HG03571 (cell line): Measurements from ENCODE around the gene PCDHA2.
"Not testable (repeated sequence)": the region's sequence is repeated elsewhere in the genome, so short reads cannot be mapped to it uniquely, and the experiment has no call there.

Source experiments
- ATAC-seq: cut with Tn5 transposase; IDR thresholded peaks from one replicate; pipeline ENCODE4 v1.9.1; 2021; ENCODE audit not compliant: unreplicated experiment

Gene PCDHA2

DNA sequence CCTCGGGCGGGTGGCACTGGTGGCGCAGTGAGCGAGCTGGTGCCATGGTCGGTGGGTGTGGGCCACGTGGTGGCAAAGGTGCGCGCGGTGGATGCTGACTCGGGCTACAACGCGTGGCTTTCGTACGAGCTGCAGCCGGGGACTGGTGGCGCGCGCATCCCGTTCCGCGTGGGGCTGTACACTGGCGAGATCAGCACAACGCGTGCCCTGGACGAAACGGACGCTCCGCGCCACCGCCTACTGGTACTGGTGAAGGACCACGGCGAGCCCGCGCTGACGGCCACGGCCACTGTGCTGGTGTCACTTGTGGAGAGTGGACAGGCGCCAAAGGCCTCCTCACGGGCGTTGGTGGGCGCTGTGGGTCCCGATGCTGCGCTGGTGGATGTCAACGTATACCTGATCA, 14.2 kb downstream of the PCDHA2 start:
- ATAC-seq, result no peak

- no peak for ATAC-seq
Measured at GRCh38 chr5:140821375-140822280, 27.0 kb downstream of the PCDHA2 start, which contains the start of gene PCDHA5. TSS of gene PCDHA5 (plus strand) at chr5:140821613.

DNA sequence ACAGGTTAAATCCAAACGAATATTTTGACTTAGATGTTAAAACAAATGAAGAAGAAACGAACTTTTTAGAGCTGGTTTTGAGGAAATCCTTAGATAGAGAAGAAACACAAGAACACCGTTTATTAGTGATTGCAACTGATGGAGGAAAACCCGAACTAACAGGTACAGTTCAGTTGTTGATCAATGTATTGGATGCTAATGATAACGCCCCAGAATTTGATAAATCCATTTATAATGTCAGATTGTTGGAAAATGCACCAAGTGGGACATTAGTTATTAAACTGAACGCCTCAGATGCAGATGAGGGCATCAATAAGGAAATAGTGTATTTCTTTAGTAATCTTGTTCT, 27.6 kb downstream of the PCDHA2 start:
- no peak for ATAC-seq

DNA sequence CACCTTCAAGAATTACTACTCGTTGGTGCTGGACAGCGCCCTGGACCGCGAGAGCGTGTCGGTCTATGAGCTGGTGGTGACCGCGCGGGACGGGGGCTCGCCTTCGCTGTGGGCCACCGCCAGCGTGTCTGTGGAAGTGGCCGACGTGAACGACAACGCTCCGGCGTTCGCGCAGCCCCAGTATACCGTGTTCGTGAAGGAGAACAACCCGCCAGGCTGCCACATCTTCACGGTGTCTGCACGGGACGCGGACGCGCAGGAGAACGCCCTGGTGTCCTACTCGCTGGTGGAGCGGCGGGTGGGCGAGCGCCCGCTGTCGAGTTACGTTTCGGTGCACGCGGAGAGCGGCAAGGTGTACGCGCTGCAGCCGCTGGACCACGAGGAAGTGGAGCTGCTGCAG, 28.3 kb downstream of the PCDHA2 start:
- not testable (repeated sequence) for ATAC-seq

- ATAC-seq, result no peak
Measured at GRCh38 chr5:140823475-140823874, 28.8 kb downstream of the PCDHA2 start.

DNA sequence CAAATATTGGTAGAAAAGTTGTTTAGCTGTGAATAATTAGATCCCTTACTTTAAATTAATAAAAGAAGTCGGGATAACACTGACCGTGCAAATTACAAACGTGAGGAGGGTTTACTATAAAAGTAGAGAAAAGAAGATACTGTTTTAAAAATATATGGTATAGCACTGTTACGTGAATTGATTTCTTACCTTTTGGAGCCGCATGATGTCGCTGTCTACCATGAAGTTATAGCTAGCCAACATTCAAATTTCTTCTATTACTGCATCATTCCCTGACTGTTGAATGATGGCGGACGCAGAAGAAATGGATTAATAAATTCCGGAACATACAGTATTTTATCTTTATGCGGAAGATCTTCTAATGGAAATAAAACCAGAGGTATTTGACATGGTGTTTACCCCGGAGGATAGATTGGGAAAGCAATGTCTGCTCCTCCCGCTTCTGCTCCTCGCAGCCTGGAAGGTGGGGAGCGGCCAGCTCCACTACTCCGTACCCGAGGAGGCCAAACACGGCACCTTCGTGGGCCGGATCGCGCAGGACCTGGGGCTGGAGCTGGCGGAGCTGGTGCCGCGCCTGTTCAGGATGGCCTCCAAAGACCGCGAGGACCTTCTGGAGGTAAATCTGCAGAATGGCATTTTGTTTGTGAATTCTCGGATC, 33.2 kb downstream of the PCDHA2 start, which contains the start of gene PCDHA6:
Gene PCDHA6, plus strand, starts transcription at position 257 of the 658 bp plus-strand sequence. Its CDS starts 132 bp downstream, at position 389.
- ATAC-seq, result no peak

GRCh38 chr5:140828362-140828737, 33.7 kb downstream of the PCDHA2 start:
- ATAC-seq, result no peak

- ATAC-seq, result not testable (repeated sequence)
Measured at GRCh38 chr5:140829511-140830501, 35.2 kb downstream of the PCDHA2 start.

DNA sequence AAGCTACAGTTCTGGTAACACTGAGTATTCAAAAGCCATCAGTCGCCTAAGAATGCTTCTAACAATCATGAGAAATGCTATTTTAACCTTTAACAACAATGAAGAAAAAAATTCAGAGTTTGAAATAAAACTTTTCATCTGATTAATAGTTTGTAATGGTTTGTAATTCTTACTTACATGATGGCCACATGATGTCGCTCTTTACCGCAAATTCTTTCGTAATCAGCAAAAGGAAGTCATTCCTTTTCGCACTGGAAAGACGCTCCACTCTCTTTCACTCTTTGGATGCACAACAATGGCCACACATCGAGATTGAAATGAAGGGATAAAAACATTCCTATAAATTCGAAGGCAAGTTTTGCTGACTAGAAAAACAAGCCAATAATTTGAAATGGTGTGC, 39.3 kb downstream of the PCDHA2 start, which contains the start of gene PCDHA7:
Gene PCDHA7, plus strand, starts transcription at position 277 of the 400 bp plus-strand sequence. Its CDS starts 115 bp downstream, at position 392.
- no peak for ATAC-seq

DNA sequence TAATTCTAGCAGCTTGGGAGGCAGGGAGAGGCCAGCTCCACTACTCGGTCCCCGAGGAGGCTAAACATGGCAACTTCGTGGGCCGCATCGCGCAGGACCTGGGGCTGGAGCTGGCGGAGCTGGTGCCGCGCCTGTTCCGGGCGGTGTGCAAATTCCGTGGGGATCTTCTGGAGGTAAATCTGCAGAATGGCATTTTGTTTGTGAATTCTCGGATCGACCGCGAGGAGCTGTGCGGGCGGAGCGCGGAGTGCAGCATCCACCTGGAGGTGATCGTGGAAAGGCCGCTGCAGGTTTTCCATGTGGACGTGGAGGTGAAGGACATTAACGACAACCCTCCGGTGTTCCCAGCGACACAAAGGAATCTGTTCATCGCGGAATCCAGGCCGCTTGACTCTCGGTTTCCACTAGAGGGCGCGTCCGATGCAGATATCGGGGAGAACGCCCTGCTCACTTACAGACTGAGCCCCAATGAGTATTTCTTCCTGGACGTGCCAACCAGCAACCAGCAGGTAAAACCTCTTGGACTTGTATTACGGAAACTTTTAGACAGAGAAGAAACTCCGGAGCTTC, 39.9 kb downstream of the PCDHA2 start:
- ATAC-seq, result not testable (repeated sequence)

DNA sequence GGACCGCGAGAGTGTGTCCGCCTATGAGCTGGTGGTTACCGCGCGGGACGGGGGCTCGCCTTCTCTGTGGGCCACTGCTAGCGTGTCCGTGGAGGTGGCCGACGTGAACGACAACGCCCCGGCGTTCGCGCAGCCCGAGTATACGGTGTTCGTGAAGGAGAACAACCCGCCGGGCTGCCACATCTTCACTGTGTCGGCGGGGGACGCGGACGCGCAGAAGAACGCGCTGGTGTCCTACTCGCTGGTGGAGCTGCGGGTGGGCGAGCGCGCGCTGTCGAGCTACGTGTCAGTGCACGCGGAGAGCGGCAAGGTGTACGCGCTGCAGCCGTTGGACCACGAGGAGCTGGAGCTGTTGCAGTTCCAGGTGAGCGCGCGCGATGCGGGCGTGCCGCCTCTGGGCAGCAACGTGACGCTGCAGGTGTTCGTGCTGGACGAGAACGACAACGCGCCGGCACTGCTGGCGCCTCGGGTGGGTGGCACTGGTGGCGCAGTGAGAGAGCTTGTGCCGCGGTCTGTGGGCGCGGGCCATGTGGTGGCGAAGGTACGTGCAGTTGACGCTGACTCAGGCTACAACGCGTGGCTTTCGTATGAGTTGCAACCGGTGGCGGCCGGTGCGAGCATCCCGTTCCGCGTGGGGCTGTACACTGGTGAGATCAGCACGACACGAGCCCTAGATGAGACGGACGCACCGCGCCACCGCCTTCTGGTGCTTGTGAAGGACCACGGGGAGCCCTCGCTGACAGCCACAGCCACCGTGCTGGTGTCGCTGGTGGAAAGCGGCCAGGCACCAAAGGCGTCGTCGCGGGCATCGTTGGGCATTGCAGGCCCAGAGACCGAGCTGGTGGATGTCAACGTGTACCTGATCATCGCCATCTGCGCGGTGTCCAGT, 41.2 kb downstream of the PCDHA2 start:
- ATAC-seq, result no peak

DNA sequence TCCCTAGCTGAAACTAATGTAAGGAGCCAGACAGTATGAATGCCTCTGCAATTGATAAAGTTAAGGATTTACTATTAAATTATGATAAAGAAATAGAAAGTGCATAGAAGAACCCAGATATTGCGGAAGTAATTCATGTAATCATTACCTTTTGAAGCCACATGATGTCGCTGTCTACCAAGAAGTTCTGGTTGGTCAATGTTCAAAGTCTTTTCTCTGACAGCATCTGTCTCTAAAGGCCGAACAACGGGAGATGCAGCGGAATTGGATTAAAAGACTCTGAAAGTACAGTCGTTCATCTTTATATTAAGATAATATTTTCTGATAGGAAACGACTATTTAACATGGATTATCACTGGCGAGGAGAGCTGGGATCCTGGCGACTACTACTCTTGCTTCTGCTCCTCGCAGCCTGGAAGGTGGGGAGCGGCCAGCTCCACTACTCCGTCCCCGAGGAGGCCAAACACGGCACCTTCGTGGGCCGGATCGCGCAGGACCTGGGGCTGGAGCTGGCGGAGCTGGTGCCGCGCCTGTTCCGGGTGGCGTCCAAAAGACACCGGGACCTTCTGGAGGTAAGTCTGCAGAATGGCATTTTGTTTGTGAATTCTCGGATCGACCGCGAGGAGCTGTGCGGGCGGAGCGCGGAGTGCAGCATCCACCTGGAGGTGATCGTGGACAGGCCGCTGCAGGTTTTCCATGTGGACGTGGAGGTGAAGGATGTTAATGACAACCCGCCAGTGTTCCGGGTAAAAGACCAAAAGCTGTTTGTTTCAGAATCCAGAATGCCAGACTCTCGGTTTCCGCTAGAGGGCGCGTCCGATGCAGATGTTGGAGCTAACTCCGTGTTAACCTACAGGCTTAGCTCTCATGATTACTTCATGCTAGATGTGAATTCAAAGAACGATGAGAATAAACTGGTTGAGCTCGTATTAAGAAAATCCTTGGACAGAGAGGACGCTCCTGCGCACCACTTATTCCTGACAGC, 46.6 kb downstream of the PCDHA2 start, which contains the start of gene PCDHA8:
Gene PCDHA8, plus strand, starts transcription at position 210 of the 985 bp plus-strand sequence. Its CDS starts 135 bp downstream, at position 345.
- no peak for ATAC-seq

GRCh38 chr5:140842798-140843733, 48.4 kb downstream of the PCDHA2 start:
- no peak for ATAC-seq
